Measurements from ENCODE around the gene PLEKHM2. TPM values are rescaled to one million over a fixed set of nuclear protein-coding genes. Genes with fewer than 3 reads are reported as not detected.

The PLEKHM2 gene
- total RNA-seq, 1 donor from 2014 or later = 80.3 TPM

- DNase-seq (ENCODE audit: low read depth) = peak; percentile 54
These were observed 18.8 kb downstream of the PLEKHM2 start for GRCh38 chr1:15702722-15703550.

- DNase-seq (ENCODE audit: low read depth) = peak; percentile 93
These were observed 19.4 kb downstream of the PLEKHM2 start for GRCh38 chr1:15703562-15703961.

- DNase-seq (ENCODE audit: low read depth) = no peak
These were observed 20.5 kb downstream of the PLEKHM2 start for GRCh38 chr1:15704526-15705183.

DNA sequence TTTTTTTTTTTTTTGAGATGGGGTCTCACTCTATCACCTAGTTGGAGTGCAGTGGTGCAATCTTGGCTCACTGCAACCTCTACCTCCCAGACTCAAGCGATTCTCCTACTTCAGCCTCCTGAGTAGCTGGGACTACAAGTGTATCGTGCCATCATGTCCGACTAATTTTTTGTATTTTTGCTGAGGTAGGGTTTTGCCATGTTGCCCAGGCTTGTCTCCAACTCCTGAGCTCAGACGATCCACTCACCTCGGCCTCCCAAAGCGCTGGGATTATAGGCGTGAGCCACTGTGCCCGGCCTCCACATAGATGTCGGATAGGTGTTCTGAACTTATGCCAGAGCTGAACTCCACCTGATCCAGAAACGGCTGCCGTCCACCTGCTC lies 21.1 kb downstream of the PLEKHM2 start:
- no peak for DNase-seq (ENCODE audit: low read depth)

- peak; percentile 41 for DNase-seq (ENCODE audit: low read depth)
These were observed 22.6 kb downstream of the PLEKHM2 start for GRCh38 chr1:15706751-15707150.

DNA sequence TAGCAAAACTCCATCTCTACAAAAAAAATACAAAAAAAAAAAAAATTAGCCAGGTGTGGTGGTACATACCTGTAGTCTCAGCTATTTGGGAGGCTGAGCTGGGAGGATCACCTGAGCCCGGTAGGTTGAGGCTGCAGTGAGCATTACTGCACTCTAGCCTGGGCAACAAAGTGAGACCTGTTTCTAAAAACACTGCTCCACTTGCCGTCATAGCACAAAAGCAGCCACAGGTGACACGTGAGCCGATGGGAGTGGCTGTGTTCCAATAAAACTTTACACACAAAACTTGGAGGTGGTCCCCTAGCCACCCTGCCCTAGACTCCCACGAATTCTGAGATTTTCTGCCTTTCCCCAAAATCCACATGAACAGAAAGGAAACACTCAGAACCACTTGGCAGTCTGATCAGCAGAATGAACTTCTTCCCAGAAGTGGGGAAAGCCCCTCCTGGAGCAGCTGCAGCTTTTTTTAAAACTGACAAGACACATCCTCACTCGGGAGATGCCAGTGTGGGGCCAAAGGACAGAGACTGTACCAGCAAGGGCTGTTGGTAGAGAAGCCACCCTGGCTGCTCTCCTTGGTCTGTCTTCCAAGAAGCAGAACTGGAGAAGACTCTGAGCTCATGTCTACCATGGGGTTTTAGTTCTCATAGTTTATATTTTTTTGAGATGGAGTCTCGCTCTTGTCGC lies 23.3 kb downstream of the PLEKHM2 start:
- peak; percentile 77 for DNase-seq (ENCODE audit: low read depth)

DNA sequence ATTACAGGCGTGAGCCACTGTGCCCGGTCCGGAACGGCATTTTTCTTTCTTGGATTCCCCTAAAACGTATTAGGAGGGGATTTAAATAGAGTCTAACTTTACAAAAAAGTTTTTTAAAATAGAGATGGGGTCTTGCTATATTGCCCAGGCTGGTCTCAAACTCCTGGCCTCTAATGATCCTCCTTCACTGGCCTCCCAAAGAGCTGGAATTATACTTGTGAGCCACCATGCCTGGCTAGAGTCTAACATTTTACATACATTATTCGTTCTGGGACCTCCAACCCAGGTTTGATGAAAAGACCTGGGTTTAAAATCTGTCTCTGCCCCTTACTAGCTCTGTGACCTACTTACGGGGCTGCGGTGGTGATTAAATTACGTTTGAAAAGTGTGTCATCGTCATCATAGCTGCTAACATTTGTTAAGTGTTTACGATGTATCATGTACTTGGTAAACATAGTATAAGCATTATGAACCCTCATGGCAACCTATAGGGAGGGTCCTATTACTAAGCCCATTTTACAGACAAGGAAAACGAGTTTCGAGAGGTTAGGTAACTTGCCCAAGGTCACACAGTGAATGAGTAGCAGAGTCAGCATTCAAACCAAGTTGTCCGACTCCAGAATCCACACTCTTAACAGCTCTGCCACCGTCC lies 24.5 kb downstream of the PLEKHM2 start:
- DNase-seq (ENCODE audit: low read depth) = no peak

DNA sequence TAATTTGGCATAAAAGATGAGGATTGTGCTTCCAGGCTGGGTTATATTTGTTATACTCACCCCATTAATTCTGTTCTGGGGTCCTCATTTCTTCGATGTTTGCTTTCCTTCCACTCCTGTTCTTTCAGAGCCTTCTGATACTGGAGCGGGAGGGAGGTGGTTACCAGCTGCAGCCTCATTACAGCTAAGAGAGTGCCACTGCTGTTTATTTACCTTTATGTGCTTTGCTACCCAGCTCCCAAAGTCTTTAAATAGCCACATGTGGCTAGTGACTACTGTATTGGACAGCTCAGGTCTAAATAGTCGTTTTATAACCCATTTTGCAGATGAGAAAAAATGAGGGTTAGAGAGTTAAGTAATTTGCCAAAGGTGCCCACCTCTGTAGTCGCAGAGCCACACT lies 25.1 kb downstream of the PLEKHM2 start:
- no peak for DNase-seq (ENCODE audit: low read depth)

- no peak for DNase-seq (ENCODE audit: low read depth)
These were observed 28.0 kb downstream of the PLEKHM2 start for GRCh38 chr1:15712168-15712567.

DNA sequence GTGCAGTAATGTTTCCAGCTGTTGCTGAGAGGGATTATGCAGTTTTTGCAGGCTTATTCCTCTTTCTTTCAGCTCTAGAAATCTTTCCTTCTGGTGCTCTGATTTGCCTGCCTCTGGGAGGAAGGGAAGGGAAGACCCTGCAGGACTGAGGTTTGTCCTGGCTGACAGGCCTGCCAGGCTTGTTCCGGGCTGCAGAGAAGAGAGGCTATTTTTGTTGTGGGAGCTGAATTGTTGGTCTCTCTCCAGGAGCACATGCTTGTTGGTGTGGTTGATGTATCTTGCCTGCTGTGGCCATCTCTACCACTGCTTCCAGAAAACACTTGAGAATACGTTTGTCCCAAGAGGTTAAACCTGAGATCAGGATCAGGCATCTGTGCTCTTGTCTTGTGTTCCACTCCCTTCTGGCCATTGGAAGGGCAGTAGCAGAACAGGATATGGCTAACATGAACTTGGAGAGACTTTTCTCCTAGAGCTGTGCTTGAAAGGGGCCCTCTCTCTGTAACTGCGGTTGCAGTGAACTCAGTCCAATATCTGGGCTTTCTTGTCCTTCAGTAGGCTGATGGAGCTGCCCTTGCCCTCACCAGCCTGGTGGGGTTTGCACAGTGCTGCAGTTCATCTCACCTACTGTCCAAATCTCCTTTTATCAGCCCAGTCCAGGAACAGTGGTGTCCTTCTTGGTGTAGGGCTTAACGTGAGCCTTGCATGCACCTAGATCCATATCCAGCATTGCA lies 30.5 kb downstream of the PLEKHM2 start:
- peak; percentile 97 for DNase-seq (ENCODE audit: low read depth)

DNA sequence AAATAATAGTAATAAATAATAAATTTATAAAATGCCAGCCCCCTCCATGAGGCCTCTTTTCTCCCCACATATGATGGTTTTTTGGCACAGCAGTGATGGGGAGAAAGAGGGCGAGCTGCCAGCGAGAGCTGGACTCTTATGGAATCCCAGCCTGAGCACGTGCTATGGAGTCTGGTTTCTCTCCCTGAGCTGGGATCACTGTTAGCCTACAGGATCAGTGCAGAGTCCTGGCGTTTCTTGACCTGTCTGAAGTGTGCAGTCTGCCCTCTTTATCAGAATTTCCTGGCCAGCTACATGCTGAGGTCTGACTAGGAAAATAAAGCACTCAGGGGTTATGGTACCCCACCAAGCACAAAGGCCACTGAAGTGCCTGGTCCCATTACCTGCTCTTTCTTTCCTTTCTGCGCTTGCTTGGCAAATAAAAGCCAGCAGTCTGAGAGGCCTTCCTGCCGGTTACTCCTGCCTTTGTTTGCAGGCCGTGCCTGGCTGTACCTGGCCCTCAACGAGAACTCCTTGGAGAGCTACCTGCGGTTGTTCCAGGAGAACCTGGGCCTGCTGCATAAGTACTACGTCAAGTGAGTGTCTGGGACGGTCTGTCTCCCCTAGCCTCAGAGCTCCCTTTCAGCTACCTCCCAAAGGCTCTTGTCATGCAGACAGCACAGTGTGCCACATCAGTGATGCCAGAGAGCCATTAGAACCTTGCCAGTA lies 33.5 kb downstream of the PLEKHM2 start:
- no peak for DNase-seq (ENCODE audit: low read depth)

DNA sequence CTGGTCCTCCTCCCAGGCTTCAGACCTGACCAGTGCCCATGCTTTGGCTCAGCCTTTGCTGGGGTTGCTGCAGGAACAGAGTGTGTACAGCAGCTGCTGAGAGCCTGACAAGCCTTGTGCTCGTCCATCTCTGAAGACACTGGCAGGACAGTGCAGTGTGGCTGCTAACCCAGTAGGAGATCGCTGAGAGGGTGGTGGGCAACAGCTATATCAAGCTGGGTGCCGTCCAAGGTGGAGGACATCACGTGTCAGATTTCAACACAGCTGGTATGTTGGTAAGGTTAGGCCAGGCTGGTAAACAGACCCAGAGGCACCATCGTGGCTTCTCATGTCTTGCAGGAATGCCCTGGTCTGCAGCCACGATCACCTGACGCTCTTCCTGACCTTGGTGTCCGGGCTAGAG lies 34.1 kb downstream of the PLEKHM2 start:
- DNase-seq (ENCODE audit: low read depth) = peak; percentile 89

GRCh38 chr1:15719381-15720120 lies 35.4 kb downstream of the PLEKHM2 start:
- no peak for DNase-seq (ENCODE audit: low read depth)

DNA sequence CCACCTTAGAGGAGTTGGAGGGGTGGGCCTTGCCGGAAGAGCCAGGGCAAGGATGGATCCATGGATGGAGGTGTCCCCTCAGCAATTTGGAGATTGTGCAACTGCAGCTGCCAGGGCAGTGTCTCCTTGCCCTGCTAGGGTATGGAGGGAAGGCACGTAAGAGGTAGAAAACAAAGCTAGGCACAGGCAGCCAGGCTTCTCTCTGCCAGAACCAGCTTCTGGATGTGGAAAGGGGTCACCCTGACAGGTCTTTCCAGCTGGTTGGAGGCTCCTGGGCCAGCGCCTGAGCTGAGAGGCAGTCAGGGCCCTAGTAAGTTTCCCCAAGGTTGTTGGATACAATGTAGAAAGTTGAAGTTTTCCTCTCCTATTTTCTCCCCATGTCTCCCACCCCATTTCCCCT lies 36.7 kb downstream of the PLEKHM2 start:
- DNase-seq (ENCODE audit: low read depth) = no peak

DNA sequence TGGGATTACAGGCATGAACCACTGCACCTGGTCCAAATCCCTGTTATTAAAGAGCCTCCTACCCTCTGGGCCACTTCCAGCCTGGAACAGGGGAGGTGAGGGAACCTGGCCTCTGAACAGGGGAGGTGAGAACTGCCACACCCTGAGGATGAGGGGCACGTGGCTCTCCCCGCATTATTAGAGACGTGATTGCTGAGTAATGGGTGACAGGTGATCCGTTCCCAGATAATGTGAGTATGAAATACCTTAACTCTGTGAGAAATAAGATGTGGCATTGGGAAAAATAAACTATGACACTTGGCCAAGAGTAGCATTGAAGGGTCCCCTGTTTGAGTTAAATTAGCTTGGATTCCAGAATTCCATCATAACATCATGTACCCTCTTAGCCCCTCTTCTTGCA lies 38.3 kb downstream of the PLEKHM2 start:
- DNase-seq (ENCODE audit: low read depth) = no peak

DNA sequence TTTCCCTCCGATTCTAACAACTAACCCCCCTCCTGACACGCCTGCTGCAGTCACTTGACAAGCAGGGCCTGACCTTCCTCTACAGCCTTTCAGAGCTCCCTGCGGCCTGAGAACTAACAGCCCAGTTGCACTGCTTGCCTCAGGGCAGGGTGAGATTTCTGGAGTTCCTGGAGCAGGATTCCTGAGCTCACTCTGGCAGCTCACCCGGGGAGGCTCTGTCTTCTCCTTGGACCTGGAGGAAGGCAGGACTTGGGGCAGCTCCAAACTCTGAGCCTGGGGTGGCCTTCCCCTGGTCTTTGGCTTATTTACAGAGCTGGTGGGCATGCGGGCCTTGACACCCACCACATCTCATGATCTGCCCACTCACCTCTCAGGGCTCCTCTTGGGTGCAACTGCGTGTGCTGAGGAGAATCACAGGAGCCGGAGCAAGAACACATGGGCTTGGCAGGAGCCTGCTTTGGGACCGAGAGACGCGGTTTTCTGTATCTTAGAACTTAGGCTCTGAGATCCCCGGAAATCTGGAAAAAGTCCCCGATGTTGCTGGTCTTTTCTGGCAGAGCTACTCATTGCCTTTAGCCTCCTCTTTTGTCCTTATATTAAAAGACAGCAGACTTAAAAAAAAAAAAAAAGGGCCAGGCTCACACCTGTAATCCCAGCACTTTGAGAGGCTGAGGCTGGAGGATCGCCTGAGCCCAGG lies 38.9 kb downstream of the PLEKHM2 start:
- DNase-seq (ENCODE audit: low read depth) = peak; percentile 57

- DNase-seq (ENCODE audit: low read depth) = peak; percentile 82
These were observed 39.6 kb downstream of the PLEKHM2 start for GRCh38 chr1:15723631-15724246.

Data from myocyte (in vitro differentiated cells).